ENCODE data around the gene RFTN1. TPM values are rescaled to one million over a fixed set of nuclear protein-coding genes. Genes with fewer than 3 reads are reported as not detected.

RFTN1 gene
- total and polyA plus RNA-seq, 2 donors (not counting 3 experiments of a cell fraction or from before 2014, with no cell fraction given) = 40.3 to 43.3 TPM

DNA sequence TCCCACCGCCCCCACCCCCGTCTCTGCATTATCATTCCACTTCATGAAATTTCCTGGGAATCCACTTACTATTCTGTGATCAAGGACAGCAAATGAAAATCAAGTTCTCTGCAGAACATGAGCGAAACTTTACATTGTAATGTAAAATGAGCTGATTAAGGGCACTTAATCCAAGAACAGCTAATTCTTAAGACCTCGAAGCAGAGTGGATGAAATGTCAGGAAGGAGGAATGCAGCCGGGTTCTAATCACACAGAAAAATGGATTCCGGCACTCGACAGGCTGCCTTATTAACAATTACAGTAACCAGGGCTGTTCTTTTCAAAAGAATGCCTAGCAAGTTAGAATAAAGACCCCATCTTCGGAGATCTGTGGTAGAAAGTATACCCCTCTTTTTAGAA lies 57.5 kb downstream of the RFTN1 start:
- no peaks in the 10 kb centered on the region for H3K27me3 ChIP-seq (ENCODE audit: control insufficient read depth in 2 of 2, insufficient read depth in 2 of 2, low read length in 2 of 2)
- H3K4me2 ChIP-seq (ENCODE audit: insufficient read depth, low read length) = no peak overlapping the region
- H3K9ac ChIP-seq (replicated peaks; ENCODE audit: extremely low read depth, insufficient read depth, low read length) = no peak overlapping the region
- no peaks in the 10 kb centered on the region for H3K36me3 ChIP-seq (ENCODE audit: control insufficient read depth in 2 of 2, extremely low read depth in 1 of 2, insufficient read depth in 2 of 2, low read length in 2 of 2)
- dilution Hi-C loops (cut with MboI; ENCODE audit: extremely low pct_ligation_motif_present, low sequenced_read_pairs) (no loop called here), intact Hi-C loops (cut with micrococcal nuclease) (no loop called here)
- no peaks in the 10 kb centered on the region for H3K79me2 ChIP-seq (ENCODE audit: control insufficient read depth, insufficient read depth, low read length)
- H4K20me1 ChIP-seq (replicated peaks; ENCODE audit: control insufficient read depth, extremely low read depth, insufficient read depth, low read length) = no peaks in the 10 kb centered on the region
- ChIA-PET POLR2A (no interaction called here), CTCF (no interaction called here)
- no peaks in the 10 kb centered on the region for H3K9me1 ChIP-seq (replicated peaks; ENCODE audit: control insufficient read depth, extremely low read depth, insufficient read depth, low read length)
- no peak overlapping the region for H3K4me3 ChIP-seq (replicated peaks in 1 of 3; ENCODE audit: insufficient read depth in 1 of 3, low read depth in 1 of 3, low read length in 3 of 3)
- no peaks in the 10 kb centered on the region for H3K4me1 ChIP-seq (ENCODE audit: control insufficient read depth, extremely low read depth, insufficient read depth, low read length)
- FAIRE-seq (no peak), DNase-seq (ENCODE audit: low read depth, low spot score) (no peak)
- no peak overlapping the region for H3K27ac ChIP-seq (ENCODE audit: insufficient read depth, low read depth, low read length)
- TF ChIP-seq JUN (IDR thresholded peaks at IDR 0.05; ENCODE audit: borderline replicate concordance, insufficient read depth, insufficient read length, low read depth) (no peak), MYC (IDR thresholded peaks at IDR 0.05; ENCODE audit: low read depth, low read length) (no peak)
- H2AFZ ChIP-seq (ENCODE audit: low read depth, low read length) = no peak overlapping the region
- no TSS peak for BruUV-seq (replicated peaks)
- no peaks in the 10 kb centered on the region for H3K9me3 ChIP-seq (replicated peaks; ENCODE audit: control insufficient read depth, insufficient read depth, low read length)

DNA sequence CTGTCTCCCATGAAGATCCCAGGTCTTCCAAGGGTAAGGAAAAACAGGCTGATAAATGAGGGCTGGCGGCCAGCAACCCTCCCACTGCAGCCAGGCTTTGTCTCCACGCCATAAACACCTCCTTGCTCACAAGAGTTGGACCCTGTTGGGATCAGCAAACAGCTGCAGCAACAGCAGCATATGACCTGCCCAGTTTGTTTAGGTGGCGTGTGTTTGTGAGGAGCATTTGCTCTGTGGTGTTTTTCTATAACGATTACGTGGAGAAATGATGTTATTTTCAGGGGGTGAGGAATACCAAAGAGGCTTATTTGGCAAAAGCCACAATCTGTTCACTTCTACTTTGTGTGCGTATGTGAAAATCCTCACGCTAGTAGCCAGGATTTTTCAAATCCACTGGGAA lies 58.5 kb downstream of the RFTN1 start:
- CTCF ChIA-PET = no interaction called here
- Histone ChIP-seq H3K4me1 (ENCODE audit: control insufficient read depth, extremely low read depth, insufficient read depth, low read length) (no peaks in the 10 kb centered on the region), H4K20me1 (replicated peaks; ENCODE audit: control insufficient read depth, extremely low read depth, insufficient read depth, low read length) (no peaks in the 10 kb centered on the region), H3K9me1 (replicated peaks; ENCODE audit: control insufficient read depth, extremely low read depth, insufficient read depth, low read length) (no peaks in the 10 kb centered on the region), H2AFZ (ENCODE audit: low read depth, low read length) (no peak overlapping the region), H3K27ac (ENCODE audit: insufficient read depth, low read depth, low read length) (no peak overlapping the region), H3K4me2 (ENCODE audit: insufficient read depth, low read length) (no peak overlapping the region), H3K79me2 (ENCODE audit: control insufficient read depth, insufficient read depth, low read length) (no peaks in the 10 kb centered on the region), H3K4me3 (replicated peaks in 1 of 3; ENCODE audit: insufficient read depth in 1 of 3, low read depth in 1 of 3, low read length in 3 of 3) (no peak overlapping the region), H3K9ac (replicated peaks; ENCODE audit: extremely low read depth, insufficient read depth, low read length) (no peak overlapping the region), H3K27me3 (ENCODE audit: control insufficient read depth in 2 of 2, insufficient read depth in 2 of 2, low read length in 2 of 2) (no peaks in the 10 kb centered on the region), H3K36me3 (ENCODE audit: control insufficient read depth in 2 of 2, extremely low read depth in 1 of 2, insufficient read depth in 2 of 2, low read length in 2 of 2) (no peaks in the 10 kb centered on the region), H3K9me3 (replicated peaks; ENCODE audit: control insufficient read depth, insufficient read depth, low read length) (no peaks in the 10 kb centered on the region)
- no peak for DNase-seq (ENCODE audit: low read depth, low spot score)
- no peak for TF ChIP-seq EZH2 (IDR thresholded peaks at IDR 0.05; ENCODE audit: borderline replicate concordance, low read depth, low read length, severe bottlenecking)
- TF ChIP-seq POLR2A (IDR thresholded peaks at IDR 0.05; ENCODE audit: low read depth, low read length) = no peak
- TF ChIP-seq, protein P1, sequence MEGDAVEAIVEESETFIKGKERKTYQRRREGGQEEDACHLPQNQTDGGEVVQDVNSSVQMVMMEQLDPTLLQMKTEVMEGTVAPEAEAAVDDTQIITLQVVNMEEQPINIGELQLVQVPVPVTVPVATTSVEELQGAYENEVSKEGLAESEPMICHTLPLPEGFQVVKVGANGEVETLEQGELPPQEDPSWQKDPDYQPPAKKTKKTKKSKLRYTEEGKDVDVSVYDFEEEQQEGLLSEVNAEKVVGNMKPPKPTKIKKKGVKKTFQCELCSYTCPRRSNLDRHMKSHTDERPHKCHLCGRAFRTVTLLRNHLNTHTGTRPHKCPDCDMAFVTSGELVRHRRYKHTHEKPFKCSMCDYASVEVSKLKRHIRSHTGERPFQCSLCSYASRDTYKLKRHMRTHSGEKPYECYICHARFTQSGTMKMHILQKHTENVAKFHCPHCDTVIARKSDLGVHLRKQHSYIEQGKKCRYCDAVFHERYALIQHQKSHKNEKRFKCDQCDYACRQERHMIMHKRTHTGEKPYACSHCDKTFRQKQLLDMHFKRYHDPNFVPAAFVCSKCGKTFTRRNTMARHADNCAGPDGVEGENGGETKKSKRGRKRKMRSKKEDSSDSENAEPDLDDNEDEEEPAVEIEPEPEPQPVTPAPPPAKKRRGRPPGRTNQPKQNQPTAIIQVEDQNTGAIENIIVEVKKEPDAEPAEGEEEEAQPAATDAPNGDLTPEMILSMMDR (IDR thresholded peaks at IDR 0.05; ENCODE audit: extremely low read depth in 1 of 2, insufficient read depth in 1 of 2, low read depth in 1 of 2, low read length in 2 of 2) = no peak
- TF ChIP-seq GATA2 (IDR thresholded peaks at IDR 0.05; ENCODE audit: insufficient read depth, insufficient read length, low read depth, low read length) = no peak
- TF ChIP-seq JUN (IDR thresholded peaks at IDR 0.05; ENCODE audit: borderline replicate concordance, insufficient read depth, insufficient read length, low read depth) = no peak
- TF ChIP-seq FOS (IDR thresholded peaks at IDR 0.05; ENCODE audit: borderline replicate concordance, insufficient read depth, low read length) = no peak
- TF ChIP-seq, protein P2, sequence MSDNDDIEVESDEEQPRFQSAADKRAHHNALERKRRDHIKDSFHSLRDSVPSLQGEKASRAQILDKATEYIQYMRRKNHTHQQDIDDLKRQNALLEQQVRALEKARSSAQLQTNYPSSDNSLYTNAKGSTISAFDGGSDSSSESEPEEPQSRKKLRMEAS (IDR thresholded peaks at IDR 0.05; ENCODE audit: insufficient read depth, insufficient read length) = no peak
- TF ChIP-seq POLR2AphosphoS5 (IDR thresholded peaks at IDR 0.05; ENCODE audit: insufficient read depth, low read depth, low read length) = no peak
- intact Hi-C loops (cut with micrococcal nuclease) (no loop called here), dilution Hi-C loops (cut with MboI; ENCODE audit: extremely low pct_ligation_motif_present, low sequenced_read_pairs) (no loop called here)
- no peak for FAIRE-seq
- no TSS peak for BruUV-seq (replicated peaks)
- POLR2A ChIA-PET = no interaction called here
